HepG2 (cell line): ENCODE results near the gene PLPPR3. TPM values are rescaled to one million over a fixed set of nuclear protein-coding genes. Genes with fewer than 3 reads are reported as not detected.
A peak's percentile ranks its signal among the peaks of the same experiment; 100 is the strongest.

Experiments
- CERS6 ChIP-seq: sonication (generic); formaldehyde crosslinking; IDR thresholded peaks from 2 replicates; pipeline ENCODE4 v1.5.0; 2020; ENCODE audit warnings: missing genetic modification reagents
- DPF2 ChIP-seq: sonication (generic); formaldehyde crosslinking; IDR thresholded peaks from 2 replicates; pipeline ENCODE4 v1.4.0; 2020; ENCODE audit warnings: mild to moderate bottlenecking, low read depth, missing genetic modification reagents, borderline replicate concordance
- GABPB1 ChIP-seq: IDR thresholded peaks from 2 replicates; pipeline ENCODE4 v1.6.1; 2016; ENCODE audit warnings: mild to moderate bottlenecking, missing genetic modification reagents, moderate library complexity, missing compliant biosample characterization
- KDM3A ChIP-seq: IDR thresholded peaks from 2 replicates; pipeline ENCODE4 v1.6.1; 2018; ENCODE audit warnings: low read depth, missing compliant biosample characterization
- KLF9 ChIP-seq: IDR thresholded peaks from 2 replicates; pipeline ENCODE4 v1.6.1; 2016; ENCODE audit warnings: low read depth
- MAFF ChIP-seq: IDR thresholded peaks from 2 replicates; pipeline ENCODE4 v1.6.1; 2011; ENCODE audit warnings: low read depth, low read length, improper control_type of control experiment
- NR2F1 ChIP-seq, 2 experiments: fragments of 450-650 bp in 1 of 2; formaldehyde crosslinking in 1 of 2; IDR thresholded peaks; 2 replicates each; pipeline versions ENCODE4 v1.5.0 to v1.6.1; 2016 to 2020; ENCODE audit warnings: mild to moderate bottlenecking in 1 of 2, missing compliant biosample characterization in 1 of 2, missing genetic modification reagents in 1 of 2, moderate library complexity in 1 of 2
- SMARCE1 ChIP-seq: fragments of 450-650 bp; IDR thresholded peaks from 2 replicates; pipeline ENCODE4 v1.6.1; 2017; ENCODE audit warnings: borderline replicate concordance
- SP5 ChIP-seq: IDR thresholded peaks from 2 replicates; pipeline ENCODE4 v1.6.1; 2016; ENCODE audit warnings: low read depth, borderline replicate concordance
- ZBTB43 ChIP-seq: sonication (generic); formaldehyde crosslinking; conservative IDR thresholded peaks from 2 replicates; pipeline ENCODE4 v1.4.0; 2020; ENCODE audit warnings: missing genetic modification reagents
- ZBTB7B ChIP-seq: sonication (generic); formaldehyde crosslinking; IDR thresholded peaks from 2 replicates; pipeline ENCODE4 v1.4.0; 2020; ENCODE audit warnings: missing genetic modification reagents
- ZKSCAN1 ChIP-seq: fragments of 150-350 bp; IDR thresholded peaks from 2 replicates; pipeline ENCODE4 v1.6.1; 2014; ENCODE audit warnings: low read length
- ZNF142 ChIP-seq: sonication (generic); formaldehyde crosslinking; IDR thresholded peaks from 2 replicates; pipeline ENCODE4 v1.4.0; 2020; ENCODE audit warnings: missing genetic modification reagents
- ZNF33A ChIP-seq: sonication (generic); formaldehyde crosslinking; IDR thresholded peaks from 2 replicates; pipeline ENCODE4 v1.5.1; 2020; ENCODE audit warnings: missing genetic modification reagents, mild to moderate bottlenecking, moderate library complexity, borderline replicate concordance
- ZNF430 ChIP-seq: sonication (generic); formaldehyde crosslinking; IDR thresholded peaks from 2 replicates; pipeline ENCODE4 v1.9.0; 2021; ENCODE audit warnings: mild to moderate bottlenecking, missing genetic modification reagents
- ZNF547 ChIP-seq: sonication (generic); formaldehyde crosslinking; IDR thresholded peaks from 2 replicates; pipeline ENCODE4 v1.5.1; 2020; ENCODE audit warnings: mild to moderate bottlenecking, missing genetic modification reagents
- ZNF580 ChIP-seq: IDR thresholded peaks from 2 replicates; pipeline ENCODE4 v1.6.1; 2016; ENCODE audit warnings: low read depth, borderline replicate concordance
- ZNF598 ChIP-seq: sonication (generic); formaldehyde crosslinking; IDR thresholded peaks from 2 replicates; pipeline ENCODE4 v1.5.1; 2020; ENCODE audit warnings: mild to moderate bottlenecking, missing genetic modification reagents, borderline replicate concordance
- ZNF839 ChIP-seq: sonication (generic); formaldehyde crosslinking; IDR thresholded peaks from 2 replicates; pipeline ENCODE4 v1.4.0; 2020; ENCODE audit warnings: missing genetic modification reagents, mild to moderate bottlenecking, borderline replicate concordance
- ZSCAN9 ChIP-seq: IDR thresholded peaks from 2 replicates; pipeline ENCODE4 v1.6.1; 2016; ENCODE audit warnings: borderline replicate concordance
- polyA plus RNA-seq, 8 experiments: library from polyadenylated mRNA; depleted of rRNA in 3 of 8; stranded (reverse) in 7 of 8; unstranded in 1 of 8; fragments of >200 nt; fragmentation: Illumina TruSeq in 4 of 8; extraction: Trizol in 4 of 8; gene quantifications; 2 replicates each; pipeline versions ENCODE4 v1.2.1 to v1.2.3, GENCODE V29; 2011 to 2016; ENCODE audit warnings: low read depth in 4 of 8, missing spikeins in 1 of 8, mixed read lengths in 1 of 8; ENCODE audit not compliant: insufficient read depth in 1 of 8
- total RNA-seq, 5 experiments: library from RNA; depleted of rRNA; stranded (reverse); fragments of >200 nt; fragmentation: Illumina TruSeq; extraction: Trizol; gene quantifications; 2 replicates each; pipeline ENCODE4 v1.2.3, GENCODE V29; 2016; ENCODE audit warnings: low read depth in 1 of 5

The PLPPR3 gene
- total and polyA plus RNA-seq, 2 of the 13 experiments (the other 11 are each of a cell fraction or from before 2014, with no cell fraction given): 0.07 to 0.16 TPM

- TF ChIP-seq ZNF142 (CRISPR knock-in tag): no peak
- peak; percentile 64 for TF ChIP-seq ZSCAN9 (CRISPR knock-in tag)
- 0 out of 2 replicates have a peak, but pooled peaks have one; percentile 31 for TF ChIP-seq KDM3A (CRISPR knock-in tag)
- no peak for TF ChIP-seq ZNF33A
- no peak; the same call in 1 of the 2 replicates for TF ChIP-seq ZNF430
- peak in 1 of 2 experiments; percentile 26; a peak in 1 of 4 replicates for TF ChIP-seq NR2F1 (CRISPR knock-in tag; IDR thresholded peaks at IDR 0.05)
- 0 out of 2 replicates have a peak, but pooled peaks have one; percentile 48 for TF ChIP-seq DPF2 (CRISPR knock-in tag)
- TF ChIP-seq ZNF580 (CRISPR knock-in tag): no peak
- TF ChIP-seq ZNF598 (CRISPR knock-in tag): no peak
- TF ChIP-seq SP5 (CRISPR knock-in tag): no peak
- TF ChIP-seq ZNF839: no peak
- no peak; the same call in 1 of the 2 replicates for TF ChIP-seq ZKSCAN1
- TF ChIP-seq GABPB1: peak; percentile 54; the same call in 1 of the 2 replicates
- TF ChIP-seq ZNF547 (CRISPR knock-in tag): no peak
- TF ChIP-seq SMARCE1: no peak
- TF ChIP-seq ZBTB43 (CRISPR knock-in tag): no peak
- no peak for TF ChIP-seq KLF9 (CRISPR knock-in tag)
- TF ChIP-seq CERS6 (CRISPR knock-in tag): no peak
- no peak for TF ChIP-seq MAFF
- TF ChIP-seq ZBTB7B (CRISPR knock-in tag): peak; percentile 73
Observed at GRCh38 chr19:782185-782877, 39.4 kb downstream of the PLPPR3 start (continued).
